ENCODE data around the gene ESRRB. TPM values are rescaled to one million over a fixed set of nuclear protein-coding genes. Genes with fewer than 3 reads are reported as not detected.

ESRRB gene
- total and polyA plus RNA-seq, 2 experiments from 2014 or later: 0.13 TPM; not detected in 1

GRCh38 chr14:76389841-76390240 is 13.9 kb downstream of the ESRRB start:
- no peak overlapping the region for H3K27ac ChIP-seq
- 83% methylated on average over 9 of the region's 9 CpGs for WGBS (ENCODE audit: low lambda C conversion rate, missing lambda C conversion rate)
- no peak for DNase-seq (ENCODE audit: low spot score)
- peaks cover 19% of the 10 kb centered on the region for H3K27me3 ChIP-seq
- no peaks in the 10 kb centered on the region for H3K79me2 ChIP-seq
- H3K9me3 ChIP-seq (ENCODE audit: low read depth): no peaks in the 10 kb centered on the region
- H4K20me1 ChIP-seq (ENCODE audit: insufficient read depth, poor library complexity, severe bottlenecking): no peaks in the 10 kb centered on the region
- no peaks in the 10 kb centered on the region for H3K9me2 ChIP-seq (replicated peaks; ENCODE audit: insufficient read depth)
- no peaks in the 10 kb centered on the region for H3K36me3 ChIP-seq (replicated peaks; ENCODE audit: insufficient read depth, low read depth)
- H3K4me2 ChIP-seq: no peak overlapping the region
- H3K4me3 ChIP-seq: no peak overlapping the region
- no peak overlapping the region for H2AFZ ChIP-seq
- H3K4me1 ChIP-seq (ENCODE audit: insufficient read depth): no peaks in the 10 kb centered on the region
- TF ChIP-seq EZH2 (IDR thresholded peaks at IDR 0.05; ENCODE audit: borderline replicate concordance) (no peak), EZH2phosphoT487 (IDR thresholded peaks at IDR 0.05; ENCODE audit: low read depth, severe bottlenecking, unreplicated experiment) (no peak), CTCF (IDR thresholded peaks at IDR 0.05; ENCODE audit: poor library complexity) (no peak)

- Histone ChIP-seq H3K79me2 (no peaks in the 10 kb centered on the region), H3K9me3 (ENCODE audit: low read depth) (no peaks in the 10 kb centered on the region), H3K4me1 (ENCODE audit: insufficient read depth) (no peaks in the 10 kb centered on the region), H4K20me1 (ENCODE audit: insufficient read depth, poor library complexity, severe bottlenecking) (no peaks in the 10 kb centered on the region), H3K4me2 (no peak overlapping the region), H3K27me3 (peaks cover 11% of the 10 kb centered on the region), H3K36me3 (replicated peaks; ENCODE audit: insufficient read depth, low read depth) (no peaks in the 10 kb centered on the region), H3K9me2 (replicated peaks; ENCODE audit: insufficient read depth) (no peaks in the 10 kb centered on the region), H3K4me3 (no peak overlapping the region), H3K27ac (no peak overlapping the region), H2AFZ (no peak overlapping the region)
- 94% methylated on average over 7 of the region's 7 CpGs for WGBS (ENCODE audit: low lambda C conversion rate, missing lambda C conversion rate)
- TF ChIP-seq CTCF (IDR thresholded peaks at IDR 0.05; ENCODE audit: poor library complexity) (no peak), EZH2 (IDR thresholded peaks at IDR 0.05; ENCODE audit: borderline replicate concordance) (no peak), EZH2phosphoT487 (IDR thresholded peaks at IDR 0.05; ENCODE audit: low read depth, severe bottlenecking, unreplicated experiment) (no peak)
- no peak for DNase-seq (ENCODE audit: low spot score)
Observed at GRCh38 chr14:76390621-76391020, 14.7 kb downstream of the ESRRB start.

DNA sequence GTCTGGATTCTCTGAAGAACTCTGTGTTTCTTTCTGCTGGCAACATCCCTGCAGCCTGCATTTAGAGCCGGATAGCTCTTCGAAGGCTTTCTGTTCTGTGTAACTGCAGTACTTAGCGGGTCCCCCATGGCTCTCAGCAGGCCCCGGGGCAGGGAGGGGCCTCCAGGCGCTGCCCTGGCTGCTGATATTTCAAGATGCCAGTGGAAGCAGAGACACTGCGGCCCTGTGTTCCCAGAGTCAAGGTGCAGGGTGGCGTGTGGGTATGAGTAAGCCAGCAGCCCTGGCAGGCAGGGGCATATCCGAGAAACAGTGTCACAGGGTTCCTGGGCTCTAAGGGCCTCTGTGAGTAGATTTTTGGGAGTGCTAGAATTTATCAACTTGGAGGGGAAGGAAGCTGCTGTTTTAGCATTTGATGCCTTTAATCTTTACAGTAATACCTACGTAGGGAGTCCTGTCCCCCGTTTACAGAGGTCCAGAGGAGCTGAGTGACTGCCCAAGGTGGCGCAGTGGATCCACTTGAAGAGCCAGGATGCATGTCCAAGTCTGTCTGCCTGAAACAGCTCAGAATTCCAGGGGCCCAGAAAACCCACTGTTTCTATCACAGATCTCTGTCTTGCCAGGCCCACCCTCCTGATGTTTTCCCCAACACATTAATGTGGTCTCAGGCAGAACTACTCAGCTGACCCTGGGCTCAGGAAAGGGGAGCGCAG is 16.2 kb downstream of the ESRRB start:
- TF ChIP-seq EZH2phosphoT487 (IDR thresholded peaks at IDR 0.05; ENCODE audit: low read depth, severe bottlenecking, unreplicated experiment) (no peak), CTCF (IDR thresholded peaks at IDR 0.05; ENCODE audit: poor library complexity) (no peak), EZH2 (IDR thresholded peaks at IDR 0.05; ENCODE audit: borderline replicate concordance) (no peak)
- Histone ChIP-seq H3K4me1 (ENCODE audit: insufficient read depth) (no peaks in the 10 kb centered on the region), H3K9me3 (ENCODE audit: low read depth) (no peaks in the 10 kb centered on the region), H2AFZ (no peak overlapping the region), H3K4me2 (no peak overlapping the region), H3K4me3 (no peak overlapping the region), H3K36me3 (replicated peaks; ENCODE audit: insufficient read depth, low read depth) (no peaks in the 10 kb centered on the region), H3K27ac (no peak overlapping the region), H3K9me2 (replicated peaks; ENCODE audit: insufficient read depth) (no peaks in the 10 kb centered on the region), H3K27me3 (no peaks in the 10 kb centered on the region), H4K20me1 (ENCODE audit: insufficient read depth, poor library complexity, severe bottlenecking) (no peaks in the 10 kb centered on the region), H3K79me2 (no peaks in the 10 kb centered on the region)
- DNase-seq (ENCODE audit: low spot score): no peak
- WGBS (ENCODE audit: low lambda C conversion rate, missing lambda C conversion rate): 80% methylated on average over 12 of the region's 12 CpGs
